ENCODE results near the gene LIPK.

DNA sequence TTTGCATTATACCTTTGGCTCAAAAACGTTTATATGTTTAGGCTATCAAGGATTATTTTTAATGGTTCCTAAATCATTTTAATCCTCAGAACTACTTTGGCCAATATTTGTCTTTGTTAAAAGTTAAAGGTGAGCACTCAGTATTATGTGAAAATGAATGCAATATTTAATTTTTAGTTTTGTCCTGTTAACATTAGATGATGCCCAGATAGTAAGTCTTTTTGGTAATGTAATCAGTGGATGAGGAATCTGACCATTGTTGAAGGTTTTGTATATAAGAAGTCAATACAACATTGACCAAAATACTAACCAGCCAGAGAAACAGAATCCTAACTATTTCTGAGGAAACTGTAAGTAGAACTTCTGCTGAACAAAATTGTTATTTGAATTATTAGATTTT lies 41.9 kb upstream of the LIPK start, which contains the start of gene LIPF:
- TF ChIP-seq EZH2 (IDR thresholded peaks at IDR 0.05; ENCODE audit: low read length, unreplicated experiment): no peak
- TF ChIP-seq, protein P1, sequence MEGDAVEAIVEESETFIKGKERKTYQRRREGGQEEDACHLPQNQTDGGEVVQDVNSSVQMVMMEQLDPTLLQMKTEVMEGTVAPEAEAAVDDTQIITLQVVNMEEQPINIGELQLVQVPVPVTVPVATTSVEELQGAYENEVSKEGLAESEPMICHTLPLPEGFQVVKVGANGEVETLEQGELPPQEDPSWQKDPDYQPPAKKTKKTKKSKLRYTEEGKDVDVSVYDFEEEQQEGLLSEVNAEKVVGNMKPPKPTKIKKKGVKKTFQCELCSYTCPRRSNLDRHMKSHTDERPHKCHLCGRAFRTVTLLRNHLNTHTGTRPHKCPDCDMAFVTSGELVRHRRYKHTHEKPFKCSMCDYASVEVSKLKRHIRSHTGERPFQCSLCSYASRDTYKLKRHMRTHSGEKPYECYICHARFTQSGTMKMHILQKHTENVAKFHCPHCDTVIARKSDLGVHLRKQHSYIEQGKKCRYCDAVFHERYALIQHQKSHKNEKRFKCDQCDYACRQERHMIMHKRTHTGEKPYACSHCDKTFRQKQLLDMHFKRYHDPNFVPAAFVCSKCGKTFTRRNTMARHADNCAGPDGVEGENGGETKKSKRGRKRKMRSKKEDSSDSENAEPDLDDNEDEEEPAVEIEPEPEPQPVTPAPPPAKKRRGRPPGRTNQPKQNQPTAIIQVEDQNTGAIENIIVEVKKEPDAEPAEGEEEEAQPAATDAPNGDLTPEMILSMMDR (conservative IDR thresholded peaks at IDR 0.05; ENCODE audit: low read depth, low read length): no peak
